HuH-7 (cell line): ENCODE data around the gene THBS3.
"Not testable (repeated sequence)": the region's sequence is repeated elsewhere in the genome, so short reads cannot be mapped to it uniquely, and the experiment has no call there.

Experiments
- DNase-seq: peaks from one replicate; pipeline ENCODE4 v3.0.0; 2011; ENCODE audit warnings: low spot score

Gene THBS3

DNA sequence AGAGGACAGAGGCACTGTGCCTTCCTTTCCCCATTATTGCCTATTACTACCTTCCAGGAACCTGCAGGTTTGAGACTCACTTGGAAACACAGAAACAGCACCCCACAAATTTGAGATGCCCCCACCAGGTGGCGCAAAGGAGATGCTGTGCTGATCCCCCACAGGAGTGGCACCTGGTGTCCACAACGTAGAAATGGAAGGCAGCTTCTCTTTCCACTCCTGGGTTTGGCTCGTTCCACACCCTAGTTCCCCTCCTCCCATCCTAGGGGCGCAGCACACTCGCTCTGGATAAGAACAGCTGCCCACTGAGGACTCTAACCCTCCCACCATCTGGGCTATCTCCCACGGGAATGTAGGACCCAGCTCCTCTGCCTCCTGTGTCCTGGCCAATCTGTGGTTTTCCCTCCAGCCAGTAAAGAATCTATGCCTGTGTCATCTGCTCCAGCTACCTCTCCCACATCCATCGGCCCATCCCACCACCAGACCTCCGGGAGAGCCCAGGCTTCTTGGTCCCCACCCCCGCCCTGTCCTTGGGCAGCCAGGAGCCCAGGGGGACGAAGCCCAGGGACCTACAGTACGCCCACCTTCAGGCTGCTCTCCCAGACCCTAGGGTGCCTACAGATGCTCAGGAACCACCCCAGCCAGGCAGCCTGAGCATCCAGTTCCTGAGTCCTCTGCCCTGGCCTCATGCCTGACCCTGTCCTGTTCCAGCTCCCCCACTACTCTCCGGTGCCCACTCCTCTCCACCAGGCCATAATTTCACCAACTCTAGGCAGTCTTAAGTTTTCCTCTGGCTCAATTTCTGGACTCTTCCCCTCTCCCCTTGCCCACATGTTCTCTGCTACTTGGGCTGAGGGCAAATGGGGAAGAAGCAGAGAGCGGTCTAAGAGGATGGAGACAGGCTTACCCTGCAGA lies 549 bp downstream of the THBS3 start:
- DNase-seq, result peak; percentile 91

GRCh38 chr1:155205969-155206593 lies 1.6 kb downstream of the THBS3 start:
- no peak for DNase-seq

DNA sequence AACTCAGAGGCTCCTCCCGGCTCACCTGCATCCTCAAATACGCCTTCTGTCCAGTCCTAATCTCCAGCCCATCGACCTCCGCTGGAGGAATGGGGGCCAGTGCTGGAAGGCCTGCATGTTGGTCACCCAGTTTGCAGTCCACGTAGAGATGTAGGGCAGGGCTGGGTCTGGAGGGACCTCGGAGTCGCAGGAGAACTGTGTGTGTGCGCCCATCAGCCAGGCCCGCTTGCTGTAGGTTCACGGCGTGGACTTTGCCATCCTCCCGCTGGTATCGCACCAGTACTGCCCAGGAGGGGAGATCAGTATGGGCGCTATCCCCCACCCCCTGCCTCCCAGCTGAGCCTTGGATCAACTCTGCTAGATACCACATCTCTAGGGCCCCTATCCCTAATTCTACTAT lies 2.7 kb downstream of the THBS3 start:
- no peak for DNase-seq

GRCh38 chr1:155202731-155203515 lies 4.8 kb downstream of the THBS3 start:
- no peak for DNase-seq

DNA sequence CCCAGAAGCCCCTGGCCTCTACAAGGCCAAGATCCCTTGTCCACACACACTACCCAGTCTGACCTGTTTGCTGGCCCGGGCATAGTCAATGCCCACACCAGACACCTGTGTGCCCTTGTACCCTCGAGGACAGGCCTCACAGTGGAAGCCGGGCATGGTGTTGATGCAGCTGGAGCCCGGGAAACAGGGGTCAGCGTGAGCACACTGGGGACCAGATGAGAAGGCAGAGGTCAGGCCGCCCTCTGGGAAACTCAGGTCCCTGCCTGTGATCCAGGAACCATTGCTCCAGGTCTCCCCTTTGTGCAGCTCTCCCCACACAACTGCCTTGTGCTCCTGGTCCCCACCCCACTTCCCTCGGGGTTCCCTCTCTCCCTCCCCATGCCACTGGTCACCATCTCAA lies 5.5 kb downstream of the THBS3 start:
- DNase-seq, result no peak

GRCh38 chr1:155200920-155201319 lies 6.8 kb downstream of the THBS3 start:
- DNase-seq, result no peak

DNA sequence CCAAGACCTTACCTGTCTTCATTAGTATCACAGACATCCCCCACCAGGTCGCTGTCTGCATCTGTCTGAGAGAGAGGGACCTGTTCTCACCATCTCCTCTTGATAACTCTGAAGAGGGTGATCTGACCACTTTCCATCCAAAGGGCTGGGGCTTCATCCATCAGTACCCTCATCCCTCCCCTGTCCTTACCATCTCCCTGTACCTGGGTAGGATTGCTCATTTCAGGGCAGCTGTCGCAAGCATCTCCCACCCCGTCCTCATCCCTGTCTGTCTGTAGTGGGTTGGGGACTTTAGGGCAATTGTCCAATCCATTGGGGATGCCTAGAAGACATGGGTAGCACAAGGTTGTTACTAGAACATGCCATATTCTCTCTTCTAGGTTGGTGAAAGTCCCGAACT lies 7.9 kb downstream of the THBS3 start:
- DNase-seq, result no peak

- DNase-seq, result no peak
Observed at GRCh38 chr1:155198547-155198906, 9.2 kb downstream of the THBS3 start.

DNA sequence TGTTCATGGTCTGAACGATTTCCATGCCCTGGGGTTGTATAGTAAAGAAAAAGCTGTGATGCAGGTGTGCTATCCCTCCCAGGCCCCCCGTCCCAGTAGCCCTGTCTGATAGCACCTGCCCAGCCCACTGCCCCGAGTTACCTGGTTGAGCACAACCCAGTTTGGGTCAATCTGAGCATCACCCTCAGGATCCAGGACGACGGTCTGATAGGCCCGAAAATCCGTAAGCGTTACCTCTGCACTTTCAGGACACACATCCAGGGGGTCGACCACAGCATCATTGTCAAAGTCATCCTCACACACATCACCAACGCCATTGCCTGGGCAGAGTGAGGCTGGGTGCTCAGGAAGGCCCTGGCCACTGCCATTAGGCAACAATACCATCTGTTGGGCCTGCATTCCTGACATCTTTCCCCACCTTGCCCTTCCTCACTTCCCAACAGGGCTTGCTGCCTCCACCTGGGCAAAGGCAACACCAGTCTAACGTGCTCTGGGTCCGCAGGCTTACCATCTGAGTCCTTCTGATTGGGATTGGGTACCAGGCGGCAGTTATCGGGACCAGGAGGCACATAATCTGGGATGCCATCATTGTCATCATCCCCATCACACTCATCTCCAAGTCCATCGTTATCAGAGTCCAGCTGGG lies 9.7 kb downstream of the THBS3 start:
- DNase-seq, result no peak

- no peak for DNase-seq
Observed at GRCh38 chr1:155196893-155197638, 10.6 kb downstream of the THBS3 start.

- DNase-seq, result no peak
Observed at GRCh38 chr1:155196103-155196892, 11.4 kb downstream of the THBS3 start.

DNA sequence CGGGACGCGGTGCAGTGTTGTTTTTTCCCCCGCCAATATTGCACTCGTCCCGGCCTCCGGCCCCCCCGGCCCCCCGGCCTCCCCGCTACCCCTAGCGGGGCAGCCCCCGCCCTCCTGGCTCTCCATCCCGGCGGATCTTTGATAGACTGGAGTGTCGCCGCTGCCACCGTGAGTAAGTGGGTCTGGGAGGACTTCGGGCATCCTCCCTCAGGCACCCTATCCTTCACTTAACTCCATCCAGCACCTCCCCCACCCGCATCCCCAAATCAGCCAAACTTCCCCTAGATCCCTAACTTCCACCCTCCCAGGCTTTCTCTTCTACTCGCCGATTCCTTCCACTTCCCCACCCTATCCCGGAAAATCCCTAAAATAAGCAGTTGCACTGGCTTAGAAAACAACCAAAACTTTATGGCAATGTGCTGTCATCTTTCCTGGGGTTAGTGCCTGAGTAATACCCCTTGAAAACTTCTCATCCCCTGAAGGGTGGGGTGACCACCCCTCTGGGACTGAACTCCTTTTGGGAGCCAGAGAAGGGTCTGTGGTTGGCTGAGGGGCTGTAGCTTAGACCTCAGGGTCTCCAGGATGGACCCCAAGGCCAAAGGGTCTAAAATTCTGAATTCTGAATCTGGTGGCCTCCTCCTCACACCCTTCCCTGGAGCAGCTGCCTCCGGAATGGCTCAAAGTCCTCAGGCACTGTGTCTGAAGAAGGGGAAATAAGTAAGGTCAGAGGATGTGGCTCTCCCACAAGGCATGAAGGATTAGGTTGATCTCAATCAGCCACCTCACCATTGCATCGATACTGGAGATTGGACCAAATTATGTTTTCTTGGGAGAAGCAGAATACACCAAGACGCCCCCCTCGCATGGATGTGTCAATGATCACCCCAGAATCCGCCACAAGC lies 12.2 kb downstream of the THBS3 start:
- DNase-seq, result no peak

GRCh38 chr1:155193991-155194240 lies 13.8 kb downstream of the THBS3 start:
- DNase-seq, result not testable (repeated sequence)

DNA sequence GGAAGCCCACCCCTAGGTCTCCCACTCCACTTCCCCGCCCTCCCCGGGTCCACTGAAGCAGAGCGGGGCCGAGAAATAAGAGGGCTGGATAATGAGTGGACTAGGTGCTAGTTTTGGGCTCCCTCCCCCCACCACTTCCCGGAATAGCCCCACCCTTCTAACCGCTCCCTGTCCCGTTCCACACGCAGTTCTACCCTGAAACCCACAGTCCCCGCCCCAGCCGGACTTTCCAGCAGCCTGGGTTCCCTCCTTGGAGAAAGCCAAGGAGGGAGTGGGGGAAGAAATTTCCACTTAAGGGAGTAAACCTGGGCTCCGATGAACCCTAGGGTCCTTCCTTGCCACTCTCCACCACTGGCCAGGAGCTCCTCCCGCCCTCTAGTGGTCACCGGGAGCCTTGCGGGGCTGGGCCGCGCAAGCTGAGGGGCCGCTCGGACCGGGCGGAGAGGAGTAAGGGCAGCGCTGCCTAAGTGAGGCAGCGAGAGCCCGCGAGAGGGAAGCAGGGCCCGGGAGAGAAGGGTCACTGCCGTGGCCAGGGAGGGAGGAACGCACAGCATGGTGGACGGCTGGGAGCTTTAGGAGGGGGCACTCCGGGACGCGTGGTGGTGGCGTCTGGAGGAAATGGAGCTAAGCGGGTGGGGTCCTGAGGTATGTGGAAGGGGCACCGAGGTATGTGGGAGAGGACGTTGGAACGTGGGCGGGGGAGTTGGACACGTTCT lies 14.3 kb downstream of the THBS3 start:
- peak; percentile 99 for DNase-seq

GRCh38 chr1:155192346-155193274 lies 15.1 kb downstream of the THBS3 start:
- DNase-seq, result no peak

- no peak for DNase-seq
Observed at GRCh38 chr1:155191904-155192303, 15.8 kb downstream of the THBS3 start.

DNA sequence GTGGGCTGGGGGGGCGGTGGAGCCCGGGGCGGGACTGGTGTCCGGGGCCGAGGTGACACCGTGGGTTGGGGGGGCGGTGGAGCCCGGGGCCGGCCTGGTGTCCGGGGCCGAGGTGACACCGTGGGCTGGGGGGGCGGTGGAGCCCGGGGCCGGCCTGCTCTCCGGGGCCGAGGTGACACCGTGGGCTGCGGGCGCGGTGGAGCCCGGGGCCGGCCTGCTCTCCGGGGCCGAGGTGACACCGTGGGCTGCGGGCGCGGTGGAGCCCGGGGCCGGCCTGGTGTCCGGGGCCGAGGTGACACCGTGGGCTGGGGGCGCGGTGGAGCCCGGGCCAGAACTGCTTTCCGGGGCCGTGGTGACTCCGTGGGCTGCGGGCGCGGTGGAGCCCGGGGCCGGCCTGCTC lies 17.8 kb downstream of the THBS3 start:
- not testable (repeated sequence) for DNase-seq

DNA sequence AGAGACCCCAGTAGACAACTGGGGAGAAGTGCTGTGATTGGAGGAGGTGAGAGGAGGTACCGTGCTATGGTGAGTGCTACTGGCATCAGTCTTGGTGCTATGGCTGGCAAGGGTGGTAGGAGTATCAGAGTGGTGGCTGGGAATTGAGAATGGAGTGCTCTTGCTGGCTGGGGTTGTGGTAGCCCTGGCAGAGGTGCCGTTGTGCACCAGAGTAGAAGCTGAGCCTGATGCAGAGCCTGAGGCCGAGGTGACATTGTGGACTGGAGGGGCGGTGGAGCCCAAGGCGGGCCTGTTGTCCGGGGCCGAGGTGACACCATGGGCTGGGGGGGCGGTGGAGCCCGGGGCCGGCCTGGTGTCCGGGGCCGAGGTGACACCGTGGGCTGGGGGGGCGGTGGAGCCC lies 19.4 kb downstream of the THBS3 start:
- DNase-seq, result no peak
